ENCODE measurements around the gene URB1. TPM values are rescaled to one million over a fixed set of nuclear protein-coding genes. Genes with fewer than 3 reads are reported as not detected.

The URB1 gene
- total RNA-seq, 1 donor from 2014 or later = 15.5 TPM

- Mint-ChIP-seq H3K36me3 (ENCODE audit: unreplicated experiment) (no peaks in the 10 kb centered on the region), H3K4me1 (ENCODE audit: low read depth, unreplicated experiment) (peaks cover 13% of the 10 kb centered on the region), H3K9me3 (ENCODE audit: unreplicated experiment) (peaks cover 5% of the 10 kb centered on the region), H3K27me3 (ENCODE audit: unreplicated experiment) (no peaks in the 10 kb centered on the region), H3K27ac (ENCODE audit: unreplicated experiment) (no peak overlapping the region), H3K4me3 (ENCODE audit: unreplicated experiment) (no peak overlapping the region)
- TF ChIP-seq CTCF (IDR thresholded peaks at IDR 0.05; ENCODE audit: partially characterized antibody, unreplicated experiment) = no peak
- no peak for DNase-seq
Observed at GRCh38 chr21:32303385-32303784, 89.4 kb downstream of the URB1 start.

- Mint-ChIP-seq H3K27ac (ENCODE audit: unreplicated experiment) (no peak overlapping the region), H3K4me3 (ENCODE audit: unreplicated experiment) (no peak overlapping the region), H3K36me3 (ENCODE audit: unreplicated experiment) (no peaks in the 10 kb centered on the region), H3K9me3 (ENCODE audit: unreplicated experiment) (peaks cover 5% of the 10 kb centered on the region), H3K27me3 (ENCODE audit: unreplicated experiment) (no peaks in the 10 kb centered on the region), H3K4me1 (ENCODE audit: low read depth, unreplicated experiment) (peaks cover 15% of the 10 kb centered on the region)
- no peak for DNase-seq
- TF ChIP-seq CTCF (IDR thresholded peaks at IDR 0.05; ENCODE audit: partially characterized antibody, unreplicated experiment) = no peak
Observed at GRCh38 chr21:32302560-32302959, 90.3 kb downstream of the URB1 start.

- H3K4me1 Mint-ChIP-seq (ENCODE audit: low read depth, unreplicated experiment) = peaks cover 14% of the 10 kb centered on the region
- H3K27ac Mint-ChIP-seq (ENCODE audit: unreplicated experiment) = peak overlapping the region; percentile 80
- no peaks in the 10 kb centered on the region for H3K36me3 Mint-ChIP-seq (ENCODE audit: unreplicated experiment)
- H3K27me3 Mint-ChIP-seq (ENCODE audit: unreplicated experiment) = no peaks in the 10 kb centered on the region
- peak overlapping the region; percentile 36 for H3K4me3 Mint-ChIP-seq (ENCODE audit: unreplicated experiment)
- H3K9me3 Mint-ChIP-seq (ENCODE audit: unreplicated experiment) = peaks cover 3% of the 10 kb centered on the region
- TF ChIP-seq CTCF (IDR thresholded peaks at IDR 0.05; ENCODE audit: partially characterized antibody, unreplicated experiment) = no peak
- DNase-seq = no peak
Observed at GRCh38 chr21:32301596-32301995, 91.2 kb downstream of the URB1 start.

GRCh38 chr21:32300117-32300681 is 92.6 kb downstream of the URB1 start:
- H3K4me1 Mint-ChIP-seq (ENCODE audit: low read depth, unreplicated experiment) = peaks cover 10% of the 10 kb centered on the region
- no peak overlapping the region for H3K27ac Mint-ChIP-seq (ENCODE audit: unreplicated experiment)
- no peak overlapping the region for H3K4me3 Mint-ChIP-seq (ENCODE audit: unreplicated experiment)

More at GRCh38 chr21:32300117-32300681, 92.6 kb downstream of the URB1 start:
- no peak for DNase-seq
- Mint-ChIP-seq H3K27me3 (ENCODE audit: unreplicated experiment) (peaks cover 2% of the 10 kb centered on the region), H3K9me3 (ENCODE audit: unreplicated experiment) (peaks cover 3% of the 10 kb centered on the region), H3K36me3 (ENCODE audit: unreplicated experiment) (no peaks in the 10 kb centered on the region)
- no peak for TF ChIP-seq CTCF (IDR thresholded peaks at IDR 0.05; ENCODE audit: partially characterized antibody, unreplicated experiment)

Data from glutamatergic neuron (in vitro differentiated cells).